Thyroid gland (tissue), 4 donors: Measurements from ENCODE around the gene RUFY2.

Experiments
- CTCF ChIP-seq, 6 experiments: fragments of 200-600 bp in 3 of 6; fragments of 450-650 bp in 3 of 6; sonication (generic) in 3 of 6; IDR thresholded peaks; one replicate each; pipeline ENCODE4 v1.5.1; 2016 to 2019; ENCODE audit warnings: antibody characterized with exemption in 6 of 6, mild to moderate bottlenecking in 2 of 6, inconsistent platforms in 1 of 6, moderate library complexity in 1 of 6
- POLR2A ChIP-seq, 2 donors: fragments of 450-650 bp; IDR thresholded peaks; one replicate each; pipeline ENCODE4 v1.6.1; 2017; ENCODE audit warnings: antibody characterized with exemption in 2 of 2, mild to moderate bottlenecking in 2 of 2, moderate library complexity in 1 of 2

- TF ChIP-seq CTCF (IDR thresholded peaks at IDR 0.05) (no peak), POLR2A (IDR thresholded peaks at IDR 0.05) (no peak)
These were observed 73.3 kb downstream of the RUFY2 start for GRCh38 chr10:68333440-68334431.
